K562 treated with DMSO at 1 percent for 4 hours (cell line): ENCODE results near the gene ALOXE3. TPM values are rescaled to one million over a fixed set of nuclear protein-coding genes. Genes with fewer than 3 reads are reported as not detected.

Experiments
- total RNA-seq: library from RNA; unstranded; fragments of 300-600 nt; gene quantifications from 2 replicates; pipeline ENCODE4 v1.2.3, GENCODE V29; 2022; ENCODE audit not compliant: insufficient read depth

The ALOXE3 gene
- total RNA-seq: not detected in 2 replicates

GRCh38 chr17:8117980-8118768, at the start of gene ALOXE3:
Gene ALOXE3, minus strand, starts transcription at chr17:8118514. Its CDS starts 524 bp downstream, at chr17:8117990.

DNA sequence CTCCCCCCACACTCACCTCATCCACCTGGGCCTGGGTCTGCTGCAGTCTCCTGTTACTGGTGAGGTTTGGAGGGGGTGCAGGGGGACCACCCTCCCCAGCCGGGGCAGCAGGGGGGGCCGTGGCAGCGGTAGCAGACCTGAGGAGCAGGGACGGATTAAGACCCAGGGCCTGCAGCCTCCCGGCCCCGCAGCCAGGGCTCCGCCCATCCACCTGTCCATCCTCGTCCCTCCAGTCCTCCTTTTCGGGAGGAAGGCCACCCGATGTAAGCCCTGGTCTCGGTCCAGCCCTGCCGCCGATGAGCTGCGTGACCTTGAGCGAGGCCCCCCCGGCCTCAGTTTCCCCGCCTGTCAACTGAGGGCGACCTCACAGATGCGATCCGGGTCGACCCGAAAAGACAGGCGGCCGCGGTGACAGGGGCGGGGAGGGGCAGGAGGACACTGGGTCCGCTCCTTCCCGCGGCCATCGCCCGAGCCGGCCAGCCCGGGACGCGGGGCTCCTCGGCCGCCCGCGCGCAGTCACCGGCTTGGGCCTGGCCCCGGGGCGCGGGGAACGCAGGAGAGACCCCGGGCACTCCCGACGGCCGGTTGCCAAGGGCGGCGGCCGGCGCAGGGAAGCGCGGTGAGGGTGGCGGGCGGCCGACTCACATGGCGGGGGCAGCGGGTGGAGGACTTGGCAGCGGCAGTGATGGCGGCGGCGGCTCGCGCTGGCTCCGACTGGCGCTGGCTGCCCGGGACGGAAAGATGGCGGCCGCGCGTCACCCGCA, 44.1 kb upstream of the ALOXE3 start, which contains the start of gene VAMP2:
Gene VAMP2, minus strand, starts transcription at position 716 of the 764 bp plus-strand sequence. Its CDS starts 69 bp downstream, at position 647.

GRCh38 chr17:8152112-8152775, 33.9 kb upstream of the ALOXE3 start, which contains the start of gene PER1:
Gene PER1, minus strand, starts transcription at chr17:8152404. Its CDS starts 1,698 bp downstream, at chr17:8150706.

GRCh38 chr17:8123695-8124349, 5.5 kb upstream of the ALOXE3 start, which contains the start of gene HES7:
Gene HES7, minus strand, starts transcription at chr17:8124106. Its CDS starts 22 bp downstream, at chr17:8124084.

DNA sequence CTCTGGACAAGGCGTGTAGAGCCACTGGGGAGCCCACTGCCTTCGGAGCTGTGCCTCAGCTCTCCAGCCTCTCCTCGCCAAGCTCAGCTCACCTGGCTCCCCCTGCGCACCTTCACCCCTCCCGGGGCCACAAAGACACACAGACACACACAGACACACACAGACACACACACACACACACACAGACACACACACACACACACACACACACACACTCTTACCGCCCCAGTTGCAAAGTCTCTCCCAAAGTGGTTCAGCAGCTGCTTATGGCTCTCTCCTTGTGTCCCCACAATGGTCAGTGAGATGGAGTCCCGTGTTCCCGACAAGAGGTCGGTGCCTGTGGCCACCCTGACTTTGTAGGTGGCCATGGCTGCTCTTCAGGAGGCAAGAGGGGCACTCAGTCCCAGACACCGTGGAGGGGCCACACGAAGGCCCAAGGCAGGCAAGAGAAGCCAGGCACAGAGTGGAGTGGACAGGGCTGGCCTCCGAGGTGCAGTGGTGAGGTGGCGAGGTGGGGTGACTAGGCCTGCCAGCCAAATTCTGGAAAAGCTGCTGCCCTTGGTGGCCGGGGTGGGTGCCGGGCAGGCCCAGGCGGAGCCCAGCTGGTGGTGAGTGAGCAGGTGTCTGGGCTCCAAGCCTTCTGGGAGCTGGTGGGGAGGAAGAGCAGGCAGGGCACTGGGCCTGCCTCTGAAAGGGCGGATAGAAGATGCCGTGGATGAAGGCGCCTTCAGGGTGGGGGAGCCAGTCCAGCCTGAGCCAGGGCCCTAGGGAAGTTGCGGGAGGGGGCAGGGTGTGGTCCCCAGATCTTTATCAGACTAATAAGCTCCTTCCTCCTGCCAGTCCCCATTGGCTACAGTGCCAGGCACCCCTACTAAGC, 31.0 kb downstream of the ALOXE3 start, which contains the start of gene ALOX12B:
Gene ALOX12B, minus strand, starts transcription at position 642 of the 877 bp plus-strand sequence. Its CDS starts 274 bp downstream, at position 368.

Other genes with a start within 250 kb of the ALOXE3 start
- gene CHD3, start 229.7 kb downstream of the ALOXE3 start, total RNA-seq: 28.9 and 41.1 TPM in 2 replicates
- gene RNF227, start 202.2 kb downstream of the ALOXE3 start, total RNA-seq: 0.99 and 8.4 TPM in 2 replicates
- gene KCNAB3, start 188.7 kb downstream of the ALOXE3 start, total RNA-seq: 0.51 and 2.6 TPM in 2 replicates
- 103 and 117 TPM in 2 replicates for gene TRAPPC1, start 186.6 kb downstream of the ALOXE3 start, total RNA-seq
- gene CNTROB, start 186.3 kb downstream of the ALOXE3 start, total RNA-seq: 17.7 and 26.8 TPM in 2 replicates
- gene GUCY2D, start 115.9 kb downstream of the ALOXE3 start, total RNA-seq: not detected in 2 replicates
- not detected in 2 replicates for gene ALOX15B, start 79.5 kb downstream of the ALOXE3 start, total RNA-seq
- gene ALOX12B, start 30.8 kb downstream of the ALOXE3 start, total RNA-seq: not detected in 2 replicates
- 1.7 TPM in 1 of 2 replicates, not detected in the other for gene HES7, start 5.6 kb upstream of the ALOXE3 start, total RNA-seq
- gene PER1, start 33.9 kb upstream of the ALOXE3 start, total RNA-seq: 7.5 and 13.8 TPM in 2 replicates
- 40.3 and 40.9 TPM in 2 replicates for gene VAMP2, start 44.4 kb upstream of the ALOXE3 start, total RNA-seq
- 7.7 and 11.9 TPM in 2 replicates for gene TMEM107, start 57.9 kb upstream of the ALOXE3 start, total RNA-seq
- gene BORCS6, start 71.7 kb upstream of the ALOXE3 start, total RNA-seq: 5.2 and 6.4 TPM in 2 replicates
- 125 and 132 TPM in 2 replicates for gene AURKB, start 92.1 kb upstream of the ALOXE3 start, total RNA-seq
- gene CTC1, start 129.5 kb upstream of the ALOXE3 start, total RNA-seq: 3.3 and 8.0 TPM in 2 replicates
- gene PFAS, start 130.8 kb upstream of the ALOXE3 start, total RNA-seq: 7.0 and 10.4 TPM in 2 replicates
- 19.4 and 26.5 TPM in 2 replicates for gene RANGRF, start 170.2 kb upstream of the ALOXE3 start, total RNA-seq
- gene SLC25A35, start 176.9 kb upstream of the ALOXE3 start, total RNA-seq: 2.8 and 4.8 TPM in 2 replicates
- not detected in 2 replicates for gene ARHGEF15, start 191.7 kb upstream of the ALOXE3 start, total RNA-seq
- gene ODF4, start 221.3 kb upstream of the ALOXE3 start, total RNA-seq: not detected in 2 replicates